PC-3 (cell line): ENCODE data around the gene SLX1A. TPM values are rescaled to one million over a fixed set of nuclear protein-coding genes. Genes with fewer than 3 reads are reported as not detected.

Experiments
- ATAC-seq: fragments of 200-7000 bp; cut with Tn5 transposase; 2 replicates; pipeline ENCODE4 v1.9.1; 2020; ENCODE audit warnings: mild to moderate bottlenecking, moderate library complexity
- BruUV-seq: library from RNA; stranded (reverse); fragments of 400-500 nt; replicated peaks from 2 replicates; lab custom pipeline; 2021; lab: Mats Ljungman, UMichigan
- CTCF ChIA-PET: fragments of 300-600 bp; sonication (Branson Sonifier 250); formaldehyde crosslinking; loops from one replicate; lab custom pipeline; 2022; ENCODE audit warnings: antibody characterized with exemption; lab: Charles Lee
- POLR2A ChIA-PET: fragments of 300-600 bp; sonication (Branson Sonifier 250); formaldehyde crosslinking; loops from one replicate; lab custom pipeline; 2022; ENCODE audit warnings: antibody characterized with exemption; ENCODE audit not compliant: unreplicated experiment; lab: Charles Lee
- DNase-seq: peaks from one replicate; pipeline ENCODE4 v3.0.0-alpha.2; 2015
- H2AFZ ChIP-seq: fragments of 300-600 bp; sonication (generic); 2 replicates; pipeline ENCODE4 v1.6.0; 2016; ENCODE audit warnings: antibody characterized with exemption, low read length
- H3F3A ChIP-seq: fragments of 300-600 bp; sonication (generic); one replicate; pipeline ENCODE4 v1.6.0; 2017; ENCODE audit warnings: antibody characterized with exemption, low read length, control low read depth, mild to moderate bottlenecking; ENCODE audit not compliant: unreplicated experiment
- H3K27ac ChIP-seq: fragments of 300-600 bp; sonication (generic); 2 replicates; pipeline ENCODE4 v1.5.1; 2016; ENCODE audit warnings: mild to moderate bottlenecking, low read length
- H3K27me3 ChIP-seq: fragments of 300-600 bp; sonication (generic); 2 replicates; pipeline ENCODE4 v1.6.1; 2016; ENCODE audit warnings: low read length, mixed read lengths
- H3K36me3 ChIP-seq: fragments of 300-600 bp; sonication (generic); 2 replicates; pipeline ENCODE4 v1.6.1; 2016; ENCODE audit warnings: low read depth, mixed run types, low read length, mixed read lengths
- H3K4me1 ChIP-seq: fragments of 300-600 bp; sonication (generic); 2 replicates; pipeline ENCODE4 v1.5.1; 2016; ENCODE audit warnings: low read length; ENCODE audit not compliant: insufficient read depth
- H3K4me2 ChIP-seq: fragments of 300-600 bp; sonication (generic); 2 replicates; pipeline ENCODE4 v1.6.0; 2016; ENCODE audit warnings: low read length
- H3K4me3 ChIP-seq: fragments of 300-600 bp; sonication (generic); 2 replicates; pipeline ENCODE4 v1.5.1; 2016; ENCODE audit warnings: mild to moderate bottlenecking, low read length, mixed read lengths
- H3K79me2 ChIP-seq: fragments of 300-600 bp; sonication (generic); 2 replicates; pipeline ENCODE4 v1.6.1; 2017; ENCODE audit warnings: low read length, mixed read lengths
- H3K9ac ChIP-seq: fragments of 300-600 bp; sonication (generic); 2 replicates; pipeline ENCODE4 v1.6.0; 2016; ENCODE audit warnings: mild to moderate bottlenecking, low read length
- H3K9me2 ChIP-seq: fragments of 300-600 bp; sonication (generic); replicated peaks from 2 replicates; pipeline ENCODE4 v1.6.1; 2016; ENCODE audit warnings: mixed run types, low read length, mixed read lengths
- H3K9me3 ChIP-seq: fragments of 300-600 bp; sonication (generic); 2 replicates; pipeline ENCODE4 v1.6.1; 2016; ENCODE audit warnings: low read length, mixed read lengths
- H4K20me1 ChIP-seq: fragments of 300-600 bp; sonication (generic); 2 replicates; pipeline ENCODE4 v1.6.1; 2016; ENCODE audit warnings: low read length, mixed read lengths
- EZH2 ChIP-seq: fragments of 300-600 bp; sonication (generic); IDR thresholded peaks from one replicate; pipeline ENCODE4 v1.6.1; 2017; ENCODE audit warnings: antibody characterized with exemption, mild to moderate bottlenecking, low read length; ENCODE audit not compliant: unreplicated experiment
- EZH2phosphoT487 ChIP-seq: fragments of 300-600 bp; sonication (generic); IDR thresholded peaks from 2 replicates; pipeline ENCODE4 v1.6.1; 2018; ENCODE audit warnings: mild to moderate bottlenecking, antibody characterized with exemption, low read length, borderline replicate concordance
- intact Hi-C: fragments of 100-400 bp; cut with micrococcal nuclease; formaldehyde crosslinking; loops from 2 replicates; pipeline ENCODE4 v1.9.0; 2023
- total RNA-seq: library from RNA; depleted of rRNA; stranded (reverse); fragments of >200 nt; gene quantifications from 2 replicates; pipeline ENCODE4 v1.2.3, GENCODE V29; 2014
- TF ChIP-seq, protein P1 (sequence below): fragments of 300-600 bp; sonication (generic); conservative IDR thresholded peaks from 2 replicates; pipeline ENCODE4 v1.5.1; 2017; ENCODE audit warnings: antibody characterized with exemption, low read depth, mild to moderate bottlenecking, low read length

SLX1A gene
- total RNA-seq, 1 experiment from 2014 or later = 91.9 TPM

DNA sequence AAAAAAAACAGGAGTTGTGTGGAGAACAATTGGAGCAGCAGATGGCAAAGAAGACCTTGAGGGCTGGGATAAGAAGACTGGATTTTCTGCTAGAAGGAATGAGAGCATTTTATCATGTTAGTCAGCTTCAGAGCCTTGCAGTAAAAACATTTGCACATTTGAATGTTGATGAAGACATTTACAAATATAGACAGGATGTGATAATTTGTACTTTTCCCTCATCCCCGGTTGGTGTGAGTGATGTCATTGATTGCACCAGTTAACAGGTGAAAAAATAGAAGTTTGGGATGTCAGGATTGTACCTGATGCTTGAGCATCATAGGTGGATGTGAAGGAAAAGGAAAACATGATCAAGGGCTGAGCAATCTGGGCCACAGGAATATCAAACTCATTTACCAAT is 48.0 kb upstream of the SLX1A start:
- H3K9ac ChIP-seq = no peak overlapping the region
- no peaks in the 10 kb centered on the region for H3F3A ChIP-seq
- H3K4me2 ChIP-seq = no peak overlapping the region
- no peaks in the 10 kb centered on the region for H3K9me3 ChIP-seq
- BruUV-seq = no TSS peak
- no peaks in the 10 kb centered on the region for H3K27me3 ChIP-seq
- no peak overlapping the region for H3K27ac ChIP-seq
- POLR2A ChIA-PET = no interaction called here
- no peaks in the 10 kb centered on the region for H3K79me2 ChIP-seq
- no peaks in the 10 kb centered on the region for H3K36me3 ChIP-seq
- H3K4me1 ChIP-seq = no peaks in the 10 kb centered on the region
- TF ChIP-seq EZH2 = no peak
- TF ChIP-seq, protein P1, sequence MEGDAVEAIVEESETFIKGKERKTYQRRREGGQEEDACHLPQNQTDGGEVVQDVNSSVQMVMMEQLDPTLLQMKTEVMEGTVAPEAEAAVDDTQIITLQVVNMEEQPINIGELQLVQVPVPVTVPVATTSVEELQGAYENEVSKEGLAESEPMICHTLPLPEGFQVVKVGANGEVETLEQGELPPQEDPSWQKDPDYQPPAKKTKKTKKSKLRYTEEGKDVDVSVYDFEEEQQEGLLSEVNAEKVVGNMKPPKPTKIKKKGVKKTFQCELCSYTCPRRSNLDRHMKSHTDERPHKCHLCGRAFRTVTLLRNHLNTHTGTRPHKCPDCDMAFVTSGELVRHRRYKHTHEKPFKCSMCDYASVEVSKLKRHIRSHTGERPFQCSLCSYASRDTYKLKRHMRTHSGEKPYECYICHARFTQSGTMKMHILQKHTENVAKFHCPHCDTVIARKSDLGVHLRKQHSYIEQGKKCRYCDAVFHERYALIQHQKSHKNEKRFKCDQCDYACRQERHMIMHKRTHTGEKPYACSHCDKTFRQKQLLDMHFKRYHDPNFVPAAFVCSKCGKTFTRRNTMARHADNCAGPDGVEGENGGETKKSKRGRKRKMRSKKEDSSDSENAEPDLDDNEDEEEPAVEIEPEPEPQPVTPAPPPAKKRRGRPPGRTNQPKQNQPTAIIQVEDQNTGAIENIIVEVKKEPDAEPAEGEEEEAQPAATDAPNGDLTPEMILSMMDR = no peak
- no peak for TF ChIP-seq EZH2phosphoT487
- H3K4me3 ChIP-seq = no peak overlapping the region
- ATAC-seq = no peak
- no peak overlapping the region for H2AFZ ChIP-seq
- H4K20me1 ChIP-seq = no peaks in the 10 kb centered on the region
- CTCF ChIA-PET = no interaction called here
- no peaks in the 10 kb centered on the region for H3K9me2 ChIP-seq
- intact Hi-C loops = no loop called here
- no peak for DNase-seq

DNA sequence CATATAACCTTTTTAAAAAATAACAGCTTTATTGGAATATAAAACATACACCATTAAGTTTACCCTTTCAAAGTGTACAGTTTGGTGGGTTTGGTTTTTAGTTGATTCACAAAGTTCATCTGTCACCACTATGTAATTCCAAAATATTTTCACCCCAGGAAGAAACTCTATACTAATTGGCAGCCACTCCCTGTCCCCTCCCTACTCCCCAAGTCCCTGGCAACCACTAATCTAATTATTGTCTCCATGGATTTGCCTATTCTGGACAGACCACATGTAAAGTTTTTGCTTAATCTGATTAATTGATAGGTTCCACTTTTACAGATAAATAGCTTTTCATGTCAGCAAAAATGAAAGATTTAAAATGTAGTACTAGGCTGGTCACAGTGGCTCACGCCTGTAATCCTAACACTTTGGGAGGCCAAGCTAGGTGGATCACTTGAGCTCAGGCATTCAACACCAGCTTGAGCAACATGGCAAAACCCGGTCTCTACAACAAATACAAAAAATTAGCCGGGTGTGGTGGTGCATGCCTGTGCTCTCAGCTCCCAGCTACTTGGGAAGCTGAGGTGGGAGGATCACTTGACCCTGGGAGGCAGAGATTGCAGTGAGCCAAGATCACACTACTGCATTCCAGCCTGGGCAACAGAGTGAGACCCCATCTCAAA is 45.7 kb upstream of the SLX1A start:
- ATAC-seq (no peak), DNase-seq (no peak)
- Histone ChIP-seq H4K20me1 (no peaks in the 10 kb centered on the region), H3K4me3 (no peak overlapping the region), H2AFZ (no peak overlapping the region), H3K36me3 (no peaks in the 10 kb centered on the region), H3K4me2 (no peak overlapping the region), H3K9ac (no peak overlapping the region), H3K9me3 (no peaks in the 10 kb centered on the region), H3K27ac (no peak overlapping the region), H3K4me1 (no peaks in the 10 kb centered on the region), H3K27me3 (no peaks in the 10 kb centered on the region), H3K79me2 (no peaks in the 10 kb centered on the region), H3F3A (no peaks in the 10 kb centered on the region), H3K9me2 (no peaks in the 10 kb centered on the region)
- no peak for TF ChIP-seq EZH2phosphoT487
- TF ChIP-seq, protein P1 = no peak
- TF ChIP-seq EZH2 = no peak
- CTCF ChIA-PET = no interaction called here
- intact Hi-C loops = no loop called here
- POLR2A ChIA-PET = no interaction called here
- BruUV-seq = no TSS peak

DNA sequence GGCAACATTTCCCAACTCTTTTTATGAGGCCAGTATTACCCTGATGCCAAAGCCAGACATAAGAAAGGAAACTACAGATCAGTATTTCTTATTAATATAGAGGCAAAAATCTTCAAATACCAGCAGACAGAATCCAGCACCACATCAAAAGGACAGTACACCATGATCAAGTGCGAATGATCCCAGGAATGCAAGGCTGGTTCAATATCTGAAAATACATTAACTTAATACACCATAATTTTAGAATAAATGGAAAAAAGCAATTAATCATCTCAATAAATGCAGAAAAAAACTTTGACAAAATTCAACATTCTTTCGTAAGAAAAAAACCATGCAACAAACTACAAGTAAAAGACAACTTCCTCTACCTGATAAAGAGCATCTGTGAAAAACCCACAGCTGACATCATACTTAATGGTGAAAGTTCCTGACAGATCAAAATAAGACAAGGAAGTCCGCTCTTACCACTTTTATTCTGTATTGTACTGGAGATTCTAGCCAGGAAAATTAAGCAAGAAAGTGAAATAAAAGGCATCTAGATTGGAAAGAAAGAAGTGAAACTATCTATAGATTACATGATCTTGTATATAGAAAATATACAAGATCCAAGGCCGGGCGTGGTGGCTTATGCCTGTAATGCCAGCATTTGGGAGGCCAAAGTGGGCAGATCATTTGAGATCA is 44.3 kb upstream of the SLX1A start:
- Histone ChIP-seq H3K4me1 (no peaks in the 10 kb centered on the region), H3K27me3 (no peaks in the 10 kb centered on the region), H3F3A (no peaks in the 10 kb centered on the region), H4K20me1 (no peaks in the 10 kb centered on the region), H3K4me3 (no peak overlapping the region), H3K4me2 (no peak overlapping the region), H2AFZ (no peak overlapping the region), H3K36me3 (no peaks in the 10 kb centered on the region), H3K9me2 (no peaks in the 10 kb centered on the region), H3K27ac (no peak overlapping the region), H3K79me2 (no peaks in the 10 kb centered on the region), H3K9me3 (no peaks in the 10 kb centered on the region), H3K9ac (no peak overlapping the region)
- ChIA-PET POLR2A (no interaction called here), CTCF (no interaction called here)
- intact Hi-C loops = no loop called here
- BruUV-seq = no TSS peak
- ATAC-seq (no peak), DNase-seq (no peak)
- TF ChIP-seq EZH2 (no peak), EZH2phosphoT487 (no peak)
